GM12872 (cell line): ENCODE results near the gene ARPC1A.

Experiments
- CTCF ChIP-seq: IDR thresholded peaks from 3 replicates; pipeline ENCODE4 v1.5.1; 2011; ENCODE audit warnings: low read depth, mild to moderate bottlenecking, low read length, moderate library complexity; ENCODE audit not compliant: insufficient read depth

ARPC1A gene

GRCh38 chr7:99293650-99294049 is 32.0 kb upstream of the ARPC1A start:
- no peak for TF ChIP-seq CTCF

GRCh38 chr7:99296471-99296870 is 29.2 kb upstream of the ARPC1A start:
- TF ChIP-seq CTCF: no peak

GRCh38 chr7:99301496-99301895 is 24.2 kb upstream of the ARPC1A start:
- TF ChIP-seq CTCF: no peak

DNA sequence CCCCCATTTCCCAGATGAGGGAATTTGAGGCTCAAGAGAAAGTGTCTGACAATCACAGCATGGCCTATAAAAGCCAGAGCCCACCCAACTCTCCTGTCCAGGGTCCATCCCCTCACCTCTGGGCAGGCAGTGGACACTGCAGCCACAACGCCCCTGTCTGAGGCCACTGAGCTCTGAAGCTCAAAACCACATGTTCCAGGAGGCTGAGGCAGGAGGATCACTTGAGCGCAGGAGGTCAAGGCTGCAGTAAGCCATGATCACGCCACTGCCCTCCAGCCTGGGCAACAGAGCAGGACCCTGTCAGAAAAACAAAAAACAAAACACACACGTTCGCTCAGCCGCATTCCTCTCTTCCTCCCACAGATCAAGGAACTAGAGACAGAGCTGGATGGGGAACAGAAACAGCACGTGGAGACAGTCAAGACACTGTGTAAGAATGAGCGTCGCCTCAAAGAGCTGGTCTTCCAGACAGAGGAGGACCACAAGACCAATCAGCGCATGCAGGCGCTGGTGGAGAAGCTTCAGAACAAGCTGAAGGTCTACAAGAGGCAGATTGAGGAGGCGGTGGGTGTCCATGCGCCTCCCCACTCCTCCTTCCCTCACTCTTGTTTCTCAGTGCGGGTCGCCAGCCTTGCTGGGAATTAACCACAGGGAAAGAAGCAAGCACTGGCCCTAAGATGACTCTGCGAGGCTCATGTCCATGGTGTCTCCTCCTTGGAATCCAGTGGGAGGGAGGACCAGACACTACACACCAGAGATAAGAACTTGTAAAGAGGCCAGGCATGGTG is 20.0 kb upstream of the ARPC1A start:
- TF ChIP-seq CTCF: no peak

DNA sequence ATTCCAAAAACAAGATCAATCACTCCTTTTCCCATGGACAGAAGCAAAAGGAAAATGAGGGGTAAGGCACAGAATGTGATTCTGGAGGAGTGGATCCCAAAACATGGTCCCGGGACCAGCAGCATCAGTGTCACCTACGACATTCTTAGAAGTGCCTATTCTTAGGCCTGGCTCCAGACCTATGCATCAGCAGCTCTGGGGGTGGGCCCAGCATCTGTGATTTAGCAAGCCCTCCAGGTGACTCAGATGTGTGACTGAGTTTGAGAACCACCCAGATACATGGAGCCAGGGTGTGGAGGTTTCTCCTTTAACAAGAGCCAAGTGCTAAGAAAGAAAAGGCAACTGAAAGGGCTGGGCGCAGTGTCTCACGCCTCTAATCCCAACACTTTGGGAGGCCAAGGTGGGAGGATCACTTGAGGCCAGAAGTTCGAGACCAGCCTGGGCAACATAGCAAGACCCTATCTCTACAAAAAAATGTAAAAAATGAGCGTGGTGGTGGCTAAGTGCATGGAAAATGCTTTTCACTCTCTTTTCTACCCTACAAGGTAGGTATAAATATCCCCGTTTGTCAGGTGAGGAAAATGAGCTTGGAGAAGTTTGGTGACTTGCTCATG is 17.1 kb upstream of the ARPC1A start:
- no peak for TF ChIP-seq CTCF

DNA sequence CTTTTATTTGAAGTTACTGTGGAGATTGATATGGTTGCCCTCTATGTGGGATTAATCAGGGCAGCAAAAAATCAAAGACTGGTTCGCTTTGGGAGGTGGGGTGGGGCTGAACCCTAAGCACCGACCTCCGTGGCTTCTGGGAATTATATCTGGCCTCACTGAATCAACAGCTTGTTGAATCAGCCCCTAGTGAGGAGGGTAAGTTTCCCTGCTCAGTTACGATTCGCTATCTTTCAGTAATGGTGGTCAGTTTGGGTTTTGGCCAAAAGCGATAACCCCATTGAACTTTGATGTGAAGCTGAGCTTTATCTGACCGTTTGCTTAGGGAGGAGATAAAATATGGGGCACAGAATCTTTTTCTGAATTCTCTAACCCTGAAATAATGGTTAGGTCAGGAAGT is 16.6 kb upstream of the ARPC1A start:
- no peak for TF ChIP-seq CTCF

DNA sequence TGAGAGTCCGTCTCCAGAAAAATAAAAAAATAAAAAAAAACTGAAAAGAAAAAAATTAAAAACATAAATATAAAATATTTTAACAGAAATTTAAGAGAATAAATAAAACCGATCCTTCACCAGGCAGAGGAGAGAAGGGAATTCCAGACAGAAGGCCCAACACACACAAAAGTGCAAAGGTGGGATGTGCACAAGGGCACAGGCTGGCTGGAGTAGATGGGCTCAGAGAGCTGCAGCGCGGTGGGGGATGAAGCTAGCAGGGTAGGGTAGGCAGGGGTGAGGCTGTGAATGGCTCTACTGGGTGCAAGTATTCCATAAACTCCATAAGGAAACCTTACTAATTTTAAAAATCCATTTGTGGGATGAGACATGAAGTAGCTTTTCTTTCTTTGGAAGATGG is 15.7 kb upstream of the ARPC1A start:
- TF ChIP-seq CTCF: no peak
